Omental fat pad (tissue), 4 donors: ENCODE data around the gene CXCR4. TPM values are rescaled to one million over a fixed set of nuclear protein-coding genes. Genes with fewer than 3 reads are reported as not detected.

Experiments used
- ATAC-seq: fragments of 150-250 bp; one replicate; pipeline ENCODE4 v1.9.1; 2016; ENCODE audit warnings: mild to moderate bottlenecking, moderate library complexity; ENCODE audit not compliant: low FRiP score
- DNase-seq: peaks from one replicate; pipeline ENCODE4 v3.0.0-alpha.2; 2019; ENCODE audit warnings: low spot score
- total RNA-seq, 4 donors: library from RNA; depleted of rRNA; stranded (reverse); fragments of >200 nt; gene quantifications; one replicate each; pipeline ENCODE4 v1.1.0, GENCODE V29; 2016
- TF ChIP-seq, protein P1 (sequence below), 3 donors: fragments of 450-650 bp; IDR thresholded peaks; one replicate each; pipeline ENCODE4 v1.5.1; 2016 to 2017; ENCODE audit warnings: antibody characterized with exemption in 3 of 3, mild to moderate bottlenecking in 3 of 3, moderate library complexity in 2 of 3

Gene CXCR4
- total RNA-seq, 4 donors from 2014 or later: 29.6 to 61.1 (median 37.8) TPM

DNA sequence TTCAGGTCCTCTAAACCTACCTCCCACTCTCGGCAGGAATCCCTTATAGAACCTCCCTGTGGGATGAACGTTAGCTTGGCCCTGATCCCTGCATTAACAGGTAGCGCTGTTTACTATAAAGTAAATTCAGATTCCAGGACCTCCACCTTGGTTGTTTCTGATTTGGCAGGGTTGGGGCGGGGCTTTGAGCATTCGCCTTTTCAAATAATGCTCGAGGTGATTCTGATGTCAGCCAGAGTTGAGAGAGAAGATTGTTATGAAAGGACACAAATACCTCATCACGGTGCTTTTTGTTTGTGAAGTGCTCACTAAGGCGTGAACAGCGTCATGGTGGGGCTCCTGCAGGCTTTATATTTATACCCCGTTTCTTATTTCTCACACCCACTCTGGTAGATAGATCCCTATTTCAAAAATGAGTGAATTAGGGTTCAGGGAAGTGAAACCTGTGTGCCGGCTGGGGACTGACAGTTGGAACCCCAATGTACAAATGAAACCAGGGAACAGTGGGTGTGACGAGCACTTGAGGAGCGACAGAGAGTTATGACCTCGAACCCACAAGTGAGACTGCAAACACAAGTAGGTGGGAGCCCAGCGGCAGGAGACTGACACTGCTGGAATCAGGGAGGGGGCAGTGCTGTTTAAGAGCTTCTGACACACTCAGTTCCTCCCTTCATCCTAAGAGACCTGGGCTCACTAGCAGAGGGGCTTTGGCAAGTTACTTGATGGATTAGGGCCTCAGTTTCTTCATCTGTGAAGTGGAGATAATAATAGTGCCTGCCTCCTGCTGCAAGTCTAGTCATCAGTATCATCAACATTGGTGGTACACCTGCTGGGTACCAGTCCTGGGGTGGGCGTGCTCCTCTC is 14.2 kb upstream of the CXCR4 start:
- TF ChIP-seq, protein P1, sequence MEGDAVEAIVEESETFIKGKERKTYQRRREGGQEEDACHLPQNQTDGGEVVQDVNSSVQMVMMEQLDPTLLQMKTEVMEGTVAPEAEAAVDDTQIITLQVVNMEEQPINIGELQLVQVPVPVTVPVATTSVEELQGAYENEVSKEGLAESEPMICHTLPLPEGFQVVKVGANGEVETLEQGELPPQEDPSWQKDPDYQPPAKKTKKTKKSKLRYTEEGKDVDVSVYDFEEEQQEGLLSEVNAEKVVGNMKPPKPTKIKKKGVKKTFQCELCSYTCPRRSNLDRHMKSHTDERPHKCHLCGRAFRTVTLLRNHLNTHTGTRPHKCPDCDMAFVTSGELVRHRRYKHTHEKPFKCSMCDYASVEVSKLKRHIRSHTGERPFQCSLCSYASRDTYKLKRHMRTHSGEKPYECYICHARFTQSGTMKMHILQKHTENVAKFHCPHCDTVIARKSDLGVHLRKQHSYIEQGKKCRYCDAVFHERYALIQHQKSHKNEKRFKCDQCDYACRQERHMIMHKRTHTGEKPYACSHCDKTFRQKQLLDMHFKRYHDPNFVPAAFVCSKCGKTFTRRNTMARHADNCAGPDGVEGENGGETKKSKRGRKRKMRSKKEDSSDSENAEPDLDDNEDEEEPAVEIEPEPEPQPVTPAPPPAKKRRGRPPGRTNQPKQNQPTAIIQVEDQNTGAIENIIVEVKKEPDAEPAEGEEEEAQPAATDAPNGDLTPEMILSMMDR (IDR thresholded peaks at IDR 0.05): no peak
- ATAC-seq (no peak), DNase-seq (no peak)

DNA sequence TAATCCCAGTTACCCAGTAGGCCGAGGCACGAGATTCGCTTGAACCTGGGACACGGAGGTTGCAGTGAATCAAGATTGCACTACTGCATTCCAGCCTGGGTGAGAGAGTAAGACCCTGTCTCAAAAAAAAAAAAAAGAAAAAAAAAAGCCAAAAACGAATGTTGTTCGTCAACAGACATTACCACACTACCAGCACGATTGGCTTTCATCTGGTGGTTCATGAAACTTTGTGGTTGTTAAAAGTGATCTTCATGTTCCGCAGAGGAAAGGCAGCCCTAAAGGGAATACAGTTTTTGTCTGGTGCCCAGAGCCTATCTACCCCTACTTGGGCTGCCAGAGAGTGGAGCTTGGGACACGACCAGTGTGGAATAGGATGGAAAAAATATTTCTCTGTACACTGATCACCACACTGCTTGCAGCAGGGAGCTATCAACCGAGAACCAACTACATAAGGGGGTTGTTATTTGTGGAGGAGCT is 13.6 kb upstream of the CXCR4 start:
- no peak for DNase-seq
- TF ChIP-seq, protein P1 (IDR thresholded peaks at IDR 0.05): no peak
- no peak for ATAC-seq

DNA sequence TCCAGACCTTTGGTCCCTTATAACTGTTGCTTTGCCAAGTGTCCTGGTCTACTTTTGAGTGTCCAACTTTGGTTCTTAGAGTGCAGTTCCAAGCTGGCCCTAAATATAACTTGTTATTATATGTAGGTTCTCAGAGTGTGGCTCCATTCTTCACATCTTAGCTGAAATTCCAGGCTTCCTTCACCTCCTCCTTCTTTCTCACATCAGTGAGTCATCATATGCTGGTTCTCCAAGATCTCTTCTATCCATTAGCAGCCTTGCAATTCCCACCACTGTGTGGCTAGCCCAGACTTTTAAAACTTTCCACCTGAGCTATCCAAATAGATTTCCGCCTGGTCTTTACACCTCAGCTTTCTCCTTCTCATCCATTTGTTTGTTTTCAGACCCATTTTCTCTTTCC is 12.6 kb upstream of the CXCR4 start:
- TF ChIP-seq, protein P1 (IDR thresholded peaks at IDR 0.05): no peak
- ATAC-seq: no peak
- DNase-seq: no peak

DNA sequence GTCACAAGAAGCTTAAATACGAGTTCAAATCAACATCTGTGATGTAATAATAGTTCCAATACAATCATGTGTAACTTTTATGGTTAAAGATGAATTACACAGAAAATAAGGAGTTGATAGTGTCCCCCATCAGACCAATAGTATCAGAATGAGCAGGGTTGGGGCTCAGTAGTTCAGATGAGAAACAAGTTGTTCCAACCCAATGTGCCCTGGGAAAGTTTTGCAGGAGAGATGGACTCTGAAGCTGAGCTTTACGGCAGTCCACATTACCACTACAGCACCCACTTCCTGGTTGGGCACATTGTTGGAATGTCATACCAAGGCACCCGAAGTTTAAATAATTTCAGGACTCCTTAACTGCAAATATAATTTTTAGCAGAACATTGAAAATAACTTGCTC is 12.1 kb upstream of the CXCR4 start:
- TF ChIP-seq, protein P1 (IDR thresholded peaks at IDR 0.05): no peak
- ATAC-seq: no peak
- DNase-seq: no peak

DNA sequence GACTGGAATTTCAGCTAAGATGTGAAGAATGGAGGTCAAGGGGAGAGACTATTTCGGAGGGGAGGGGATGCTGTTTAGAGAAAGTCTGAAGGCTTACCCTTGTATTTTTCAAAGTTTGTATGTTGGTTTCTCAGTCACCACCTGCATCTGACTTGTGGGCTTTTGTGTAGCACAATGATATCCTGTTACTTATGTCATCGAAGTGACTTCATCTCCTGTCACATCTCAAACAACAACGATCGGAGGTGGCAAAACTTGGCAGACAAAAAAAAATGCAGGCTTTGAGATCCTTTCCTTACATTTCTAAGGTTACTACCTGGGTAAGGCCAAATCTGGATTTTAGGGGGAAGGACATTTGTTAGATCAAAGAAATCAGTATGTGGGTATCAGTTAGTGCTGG is 11.7 kb upstream of the CXCR4 start:
- ATAC-seq: no peak
- DNase-seq: no peak
- TF ChIP-seq, protein P1 (IDR thresholded peaks at IDR 0.05): no peak

DNA sequence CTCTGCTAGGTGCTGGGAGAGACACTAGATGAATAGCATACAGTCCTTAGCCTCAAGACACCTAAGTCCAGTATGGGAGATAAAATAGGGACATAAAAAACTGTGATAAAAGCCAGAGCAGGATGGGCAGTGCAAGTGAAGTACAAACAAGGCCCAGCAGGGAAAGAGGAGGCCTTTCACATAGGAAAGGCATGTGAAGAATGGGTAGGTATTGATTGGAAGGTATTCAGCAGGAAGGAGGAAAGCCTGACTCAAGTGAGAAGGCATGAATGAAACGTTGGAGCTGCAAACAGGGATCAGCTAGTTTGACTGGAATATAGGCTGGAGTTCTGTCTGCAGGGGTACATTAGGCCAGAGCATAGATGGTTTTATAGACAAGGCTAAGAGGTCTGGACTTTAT is 11.0 kb upstream of the CXCR4 start:
- no peak for ATAC-seq
- no peak for DNase-seq
- TF ChIP-seq, protein P1 (IDR thresholded peaks at IDR 0.05): no peak

DNA sequence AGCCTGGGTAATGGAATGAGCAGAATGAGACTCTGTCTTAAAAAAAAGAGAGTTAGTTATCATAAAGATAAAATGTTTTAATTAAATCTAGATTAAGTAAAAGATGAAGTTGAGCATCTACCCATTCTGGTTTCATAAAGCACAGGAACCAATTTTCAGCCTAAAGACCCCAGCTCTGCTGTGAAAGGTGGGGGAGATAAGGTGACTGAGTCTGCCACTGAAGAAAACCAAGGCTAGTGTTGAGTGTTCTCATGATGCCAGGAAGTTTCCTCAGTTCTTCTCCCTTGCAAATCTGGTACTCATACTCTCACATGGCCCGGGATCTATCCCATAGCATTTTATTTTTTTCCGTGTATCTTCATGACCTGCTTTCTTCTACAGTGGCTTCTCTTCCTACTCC is 10.4 kb upstream of the CXCR4 start:
- DNase-seq: no peak
- ATAC-seq: no peak
- TF ChIP-seq, protein P1 (IDR thresholded peaks at IDR 0.05): no peak
